ENCODE data around the gene ZNHIT6.

- TF ChIP-seq EZH2 (IDR thresholded peaks at IDR 0.05; ENCODE audit: borderline replicate concordance, low read depth, low read length, severe bottlenecking) (no peak), CTCF (IDR thresholded peaks at IDR 0.05; ENCODE audit: extremely low read depth in 1 of 2, insufficient read depth in 1 of 2, low read depth in 1 of 2, low read length in 2 of 2) (no peak), POLR2AphosphoS5 (IDR thresholded peaks at IDR 0.05; ENCODE audit: insufficient read depth, low read depth, low read length) (no peak)
These were observed 106.3 kb downstream of the ZNHIT6 start for GRCh38 chr1:85601901-85602300.
